ENCODE measurements around the gene ASXL2.
"Not testable (repeated sequence)": the region's sequence is repeated elsewhere in the genome, so short reads cannot be mapped to it uniquely, and the experiment has no call there.

ASXL2 gene

GRCh38 chr2:25736899-25737515 is 141.3 kb downstream of the ASXL2 start:
- no peak for TF ChIP-seq ZNF274 (IDR thresholded peaks at IDR 0.05; ENCODE audit: low read depth, low read length)
- H3K4me3 ChIP-seq (ENCODE audit: low read length), result no peak overlapping the region

- no peak overlapping the region for H3K4me3 ChIP-seq (ENCODE audit: low read length)
- no peak for TF ChIP-seq ZNF274 (IDR thresholded peaks at IDR 0.05; ENCODE audit: low read depth, low read length)
Measured at GRCh38 chr2:25735835-25736234, 142.5 kb downstream of the ASXL2 start.

- TF ChIP-seq ZNF274 (IDR thresholded peaks at IDR 0.05; ENCODE audit: low read depth, low read length), result no peak
- H3K4me3 ChIP-seq (ENCODE audit: low read length), result no peak overlapping the region
Measured at GRCh38 chr2:25728559-25728958, 149.7 kb downstream of the ASXL2 start.

GRCh38 chr2:25726522-25726921 is 151.8 kb downstream of the ASXL2 start:
- TF ChIP-seq ZNF274 (IDR thresholded peaks at IDR 0.05; ENCODE audit: low read depth, low read length), result no peak
- H3K4me3 ChIP-seq (ENCODE audit: low read length), result no peak overlapping the region

GRCh38 chr2:25725877-25726276 is 152.4 kb downstream of the ASXL2 start:
- no peak for TF ChIP-seq ZNF274 (IDR thresholded peaks at IDR 0.05; ENCODE audit: low read depth, low read length)

GRCh38 chr2:25724756-25725155 is 153.5 kb downstream of the ASXL2 start:
- TF ChIP-seq ZNF274 (IDR thresholded peaks at IDR 0.05; ENCODE audit: low read depth, low read length), result no peak
- no peak overlapping the region for H3K4me3 ChIP-seq (ENCODE audit: low read length)

More at GRCh38 chr2:25725877-25726276, 152.4 kb downstream of the ASXL2 start:
- H3K4me3 ChIP-seq (ENCODE audit: low read length), result no peak overlapping the region

- no peak overlapping the region for H3K4me3 ChIP-seq (ENCODE audit: low read length)
- TF ChIP-seq ZNF274 (IDR thresholded peaks at IDR 0.05; ENCODE audit: low read depth, low read length), result no peak
Measured at GRCh38 chr2:25722224-25722623, 156.1 kb downstream of the ASXL2 start.

GRCh38 chr2:25720575-25720974 is 157.7 kb downstream of the ASXL2 start:
- no peak overlapping the region for H3K4me3 ChIP-seq (ENCODE audit: low read length)
- no peak for TF ChIP-seq ZNF274 (IDR thresholded peaks at IDR 0.05; ENCODE audit: low read depth, low read length)

GRCh38 chr2:25714740-25715139 is 163.5 kb downstream of the ASXL2 start:
- no peak for TF ChIP-seq ZNF274 (IDR thresholded peaks at IDR 0.05; ENCODE audit: low read depth, low read length)
- H3K4me3 ChIP-seq (ENCODE audit: low read length), result no peak overlapping the region

- TF ChIP-seq ZNF274 (IDR thresholded peaks at IDR 0.05; ENCODE audit: low read depth, low read length), result no peak
- no peak overlapping the region for H3K4me3 ChIP-seq (ENCODE audit: low read length)
Measured at GRCh38 chr2:25712455-25712854, 165.8 kb downstream of the ASXL2 start.

- TF ChIP-seq ZNF274 (IDR thresholded peaks at IDR 0.05; ENCODE audit: low read depth, low read length), result no peak
- H3K4me3 ChIP-seq (ENCODE audit: low read length), result no peak overlapping the region
Measured at GRCh38 chr2:25711675-25712354, 166.5 kb downstream of the ASXL2 start.

- TF ChIP-seq ZNF274 (IDR thresholded peaks at IDR 0.05; ENCODE audit: low read depth, low read length), result no peak
- H3K4me3 ChIP-seq (ENCODE audit: low read length), result no peak overlapping the region
Measured at GRCh38 chr2:25710750-25711149, 167.5 kb downstream of the ASXL2 start.

- H3K4me3 ChIP-seq (ENCODE audit: low read length), result no peak overlapping the region
- no peak for TF ChIP-seq ZNF274 (IDR thresholded peaks at IDR 0.05; ENCODE audit: low read depth, low read length)
Measured at GRCh38 chr2:25709349-25709748, 168.9 kb downstream of the ASXL2 start.

GRCh38 chr2:25707927-25708590 is 170.2 kb downstream of the ASXL2 start:
- H3K4me3 ChIP-seq (ENCODE audit: low read length), result no peak overlapping the region
- no peak for TF ChIP-seq ZNF274 (IDR thresholded peaks at IDR 0.05; ENCODE audit: low read depth, low read length)

- not testable (repeated sequence) for H3K4me3 ChIP-seq (ENCODE audit: low read length)
Measured at GRCh38 chr2:25705575-25705974, 172.7 kb downstream of the ASXL2 start.
